ENCODE measurements around the gene NXPH1.

The NXPH1 gene

DNA sequence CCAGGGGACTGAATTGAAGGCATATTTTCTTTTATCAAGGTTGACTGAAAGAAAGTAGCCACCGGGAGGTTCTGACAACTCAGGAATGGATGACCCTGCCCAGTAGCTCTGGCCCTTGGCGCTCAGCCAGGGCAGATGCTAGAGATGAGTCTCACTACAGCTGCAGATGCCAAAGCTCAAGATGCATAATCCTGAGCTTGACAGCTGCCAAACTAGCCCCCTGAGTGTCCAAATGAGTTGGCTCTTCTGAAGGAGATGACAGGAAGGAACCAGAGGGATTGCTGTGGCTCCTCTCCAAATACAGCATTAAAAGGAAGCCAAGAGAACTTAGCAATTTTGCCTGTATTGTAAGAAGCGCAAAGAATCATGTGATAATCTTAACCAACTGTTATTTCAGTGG is 78.4 kb downstream of the NXPH1 start:
- no peak for DNase-seq

DNA sequence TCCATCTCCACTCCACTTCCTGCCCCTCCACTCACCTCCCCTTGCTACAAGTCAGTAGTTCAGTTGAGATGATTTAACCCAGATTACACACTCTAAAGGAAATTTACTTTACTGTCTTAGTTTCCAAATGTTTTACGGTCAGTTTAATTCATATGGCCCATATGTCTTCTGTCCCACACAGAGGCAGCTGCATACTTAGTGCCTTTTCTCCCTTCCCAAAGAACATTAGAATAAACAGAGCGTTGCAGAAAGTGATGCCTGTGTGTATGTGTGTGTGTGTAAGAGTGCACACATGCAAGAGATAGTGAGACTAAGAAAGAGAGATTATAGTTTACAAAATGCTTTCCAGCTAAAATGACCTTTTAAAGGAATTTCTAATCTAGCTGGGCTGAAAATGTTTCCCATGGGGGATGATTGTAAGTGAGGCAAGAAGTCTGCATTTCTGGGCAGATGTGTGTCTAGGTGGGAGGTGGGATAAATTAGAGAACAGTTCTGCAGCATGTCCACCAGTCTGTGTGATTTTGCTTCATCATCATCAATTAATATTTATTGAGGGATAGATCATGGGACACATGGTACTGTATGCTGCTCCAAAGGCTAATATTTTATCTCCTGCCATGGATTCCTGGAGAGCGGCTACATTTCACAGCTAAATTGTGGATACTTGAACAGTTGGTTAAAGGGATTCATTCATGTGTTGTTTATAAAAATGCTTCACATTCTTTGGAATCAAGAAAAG is 81.5 kb downstream of the NXPH1 start:
- no peak for DNase-seq

DNA sequence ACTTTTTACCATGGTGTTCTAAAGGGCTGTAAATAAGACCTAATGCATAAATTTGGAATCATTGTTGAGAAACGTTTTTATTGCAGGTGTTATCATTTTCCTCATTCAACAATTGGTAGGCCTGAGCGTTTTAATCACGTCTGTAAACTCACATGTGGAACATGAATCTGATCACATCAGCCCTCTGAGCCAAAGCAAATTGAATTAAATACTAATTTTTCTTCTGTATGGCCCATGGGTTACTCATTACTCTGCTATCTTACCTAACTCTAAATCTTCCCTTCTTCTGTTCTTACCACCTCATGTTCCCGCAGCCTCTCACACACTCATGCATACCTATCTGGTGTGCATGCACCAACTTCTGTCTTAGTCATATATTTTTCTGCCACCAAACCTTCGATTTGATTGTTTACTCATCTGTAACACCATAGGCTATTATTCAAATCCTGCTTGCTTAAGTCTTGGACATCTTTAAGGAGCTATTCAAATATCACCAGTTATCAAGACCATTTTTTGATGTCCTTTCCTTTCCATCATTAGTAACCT is 82.3 kb downstream of the NXPH1 start:
- DNase-seq: no peak

DNA sequence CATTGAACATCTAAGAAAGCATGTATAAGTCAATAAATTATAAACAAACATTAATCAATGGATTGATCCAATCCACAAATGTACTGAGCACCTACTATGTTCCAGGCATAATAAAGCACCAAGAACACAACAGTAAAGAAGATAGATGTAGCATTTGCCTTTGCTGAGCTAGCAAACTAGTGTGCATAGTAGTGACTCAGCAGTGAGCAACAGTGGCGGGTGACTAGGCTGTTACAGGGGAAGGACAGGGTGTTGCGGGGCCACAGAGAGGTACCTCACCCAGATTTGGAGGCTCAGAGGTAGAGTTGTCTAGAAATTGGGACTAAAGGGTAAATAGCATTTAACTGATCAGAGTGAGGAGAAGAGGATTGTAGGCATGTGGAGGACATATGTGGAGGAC is 83.6 kb downstream of the NXPH1 start:
- DNase-seq: no peak

DNA sequence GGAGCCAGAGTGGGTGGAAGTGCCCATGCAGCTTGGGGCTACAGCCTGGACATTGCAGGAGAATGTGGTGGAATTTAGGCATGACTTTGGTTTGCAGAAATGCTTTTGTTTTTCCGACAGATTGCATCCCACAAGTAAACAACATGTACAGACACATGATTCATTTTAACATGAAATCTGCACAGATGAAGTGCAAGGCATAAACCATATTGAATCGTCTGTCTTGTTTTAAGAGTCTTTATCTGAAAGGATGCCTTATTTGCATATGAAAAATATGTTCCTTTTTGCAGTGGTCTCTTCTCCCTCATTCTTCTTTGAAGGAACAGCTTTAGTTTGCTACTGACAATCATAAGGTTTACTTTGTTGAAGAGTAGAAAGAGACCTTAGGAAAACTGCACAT is 94.9 kb downstream of the NXPH1 start:
- no peak for DNase-seq

DNA sequence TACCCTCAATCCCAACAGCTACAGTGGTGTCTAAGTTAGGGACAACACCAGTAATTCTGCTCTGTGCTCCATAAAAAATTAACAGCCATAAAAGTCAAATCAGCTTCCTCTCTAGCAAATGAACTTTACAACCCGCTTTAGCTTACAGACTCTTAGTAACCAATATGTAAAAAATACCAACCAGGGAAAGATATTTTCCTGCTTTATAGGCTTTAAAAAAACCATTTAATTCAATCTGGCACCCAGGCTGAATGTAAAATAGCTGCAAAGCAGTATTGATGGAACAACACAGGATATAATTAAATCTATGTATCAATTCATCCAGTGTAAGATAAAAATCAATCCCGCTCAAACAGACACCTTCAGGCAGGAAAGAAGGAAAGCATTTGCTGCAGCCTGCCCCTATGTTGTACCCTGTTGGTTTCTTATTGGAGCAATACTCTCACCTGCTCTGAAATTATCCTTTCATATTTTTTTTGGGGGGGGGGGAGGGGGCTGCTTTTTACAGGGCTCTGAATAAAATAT is 98.6 kb downstream of the NXPH1 start:
- no peak for DNase-seq

DNA sequence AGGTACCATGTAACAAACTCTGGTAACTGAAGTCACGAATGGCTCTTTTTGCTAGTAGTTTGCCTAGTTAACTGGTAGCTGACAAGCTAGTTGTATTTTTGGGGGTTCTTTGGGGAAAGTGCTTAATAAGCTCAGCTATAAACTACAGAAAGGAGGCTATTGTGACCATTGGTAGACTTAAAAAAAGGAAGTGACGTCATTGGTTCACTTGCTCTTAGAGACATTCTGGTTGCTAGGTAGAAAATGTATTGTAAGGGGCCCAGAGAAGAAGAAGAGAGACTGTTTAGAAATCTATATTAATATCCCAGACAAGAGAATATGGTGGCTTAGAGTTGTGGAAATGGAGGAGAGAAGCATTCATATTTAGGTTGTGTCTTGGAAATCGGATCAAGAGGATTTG is 103.0 kb downstream of the NXPH1 start:
- no peak for DNase-seq

DNA sequence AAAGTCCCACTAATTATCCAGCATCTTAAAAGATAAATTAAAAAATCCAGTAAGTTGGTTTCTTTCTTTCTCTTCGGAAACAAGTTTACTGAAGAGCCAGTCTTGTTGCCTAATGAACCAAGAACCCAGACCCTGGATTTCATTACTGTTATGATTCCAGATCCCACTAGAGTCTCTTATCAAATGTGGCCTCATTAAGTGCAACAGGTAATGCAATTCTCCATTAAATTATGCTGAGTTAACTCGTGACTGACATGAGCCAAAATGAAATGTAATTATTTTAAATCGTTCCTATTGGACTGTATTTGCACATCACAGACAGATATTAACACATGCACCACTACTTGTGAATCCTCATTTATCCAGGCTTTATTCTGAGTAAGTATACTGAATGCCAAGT is 115.6 kb downstream of the NXPH1 start:
- DNase-seq: no peak

DNA sequence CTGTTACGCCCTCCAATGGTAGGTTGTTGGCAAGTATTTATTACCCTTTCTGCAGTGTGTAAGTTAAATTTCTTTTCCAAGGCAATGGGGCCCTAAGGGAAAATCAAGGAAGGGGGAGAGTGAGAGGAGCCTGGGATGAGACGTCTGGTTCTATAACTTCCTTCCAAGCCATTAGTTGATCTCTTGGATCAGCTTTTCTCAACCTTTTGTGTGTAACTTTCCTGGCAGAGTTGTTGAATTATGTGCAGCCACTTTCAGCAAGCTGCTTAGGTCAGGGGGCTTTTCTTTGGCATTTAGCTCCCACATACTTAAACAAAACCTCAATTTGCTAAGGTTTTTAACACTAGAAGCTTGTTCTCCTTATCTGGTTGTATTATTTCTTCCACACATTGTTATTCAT is 127.1 kb downstream of the NXPH1 start:
- no peak for DNase-seq

DNA sequence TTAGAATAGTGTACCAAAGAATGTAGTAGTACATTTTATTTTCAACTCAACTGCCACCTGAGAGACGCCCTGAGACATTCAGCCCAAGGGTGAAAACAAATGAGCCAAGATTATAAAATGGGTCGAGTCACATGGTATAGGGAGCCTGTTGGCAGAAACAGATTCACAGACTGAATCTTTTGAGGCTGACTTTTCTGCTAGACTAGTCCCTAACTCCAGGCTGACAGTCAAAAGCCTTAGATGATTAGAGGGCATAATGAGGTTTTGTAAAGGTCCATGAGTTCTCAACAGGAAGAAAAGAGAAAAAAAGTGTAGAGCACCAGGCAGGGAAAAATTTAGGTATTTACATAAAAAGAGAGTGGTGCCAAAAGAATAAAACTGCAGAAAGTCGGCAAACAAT is 128.0 kb downstream of the NXPH1 start:
- DNase-seq: no peak

DNA sequence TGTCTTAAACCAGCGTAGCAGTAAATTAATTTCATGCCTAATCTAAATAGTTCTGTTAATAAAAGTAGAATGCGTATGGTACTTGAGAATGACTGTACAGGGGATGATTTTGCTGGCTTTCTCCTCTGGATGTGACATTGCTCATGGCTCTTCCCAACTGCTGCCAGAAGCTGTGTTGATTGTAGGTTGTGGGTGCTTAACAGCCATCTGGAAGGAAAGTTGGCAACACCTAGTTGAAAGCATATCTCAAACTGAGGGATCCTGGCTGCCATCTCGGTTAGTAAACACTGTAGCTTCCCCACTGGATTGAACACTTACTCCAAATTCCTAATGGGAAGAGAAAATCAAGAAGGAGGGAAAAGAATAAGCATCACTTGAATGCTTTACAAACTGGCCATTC is 130.9 kb downstream of the NXPH1 start:
- DNase-seq: no peak

DNA sequence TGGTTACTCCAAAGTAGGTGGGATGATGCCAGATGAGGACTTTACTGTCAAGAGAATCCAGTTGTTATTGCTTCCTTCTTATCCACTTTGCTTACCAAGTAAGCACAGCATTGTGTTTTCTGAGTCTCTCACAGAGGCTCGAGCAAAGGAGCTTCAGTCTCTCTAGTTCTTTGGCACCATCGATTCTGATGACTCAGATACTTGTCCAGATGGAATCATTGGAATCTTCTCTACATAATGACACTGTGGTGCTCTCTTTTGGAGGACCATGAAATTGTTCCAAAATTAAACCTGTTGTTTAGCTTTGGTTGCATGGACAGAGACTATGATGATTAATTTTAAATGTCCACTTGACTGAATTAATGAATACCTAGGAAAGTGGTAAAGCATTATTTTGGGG is 132.6 kb downstream of the NXPH1 start:
- no peak for DNase-seq

DNA sequence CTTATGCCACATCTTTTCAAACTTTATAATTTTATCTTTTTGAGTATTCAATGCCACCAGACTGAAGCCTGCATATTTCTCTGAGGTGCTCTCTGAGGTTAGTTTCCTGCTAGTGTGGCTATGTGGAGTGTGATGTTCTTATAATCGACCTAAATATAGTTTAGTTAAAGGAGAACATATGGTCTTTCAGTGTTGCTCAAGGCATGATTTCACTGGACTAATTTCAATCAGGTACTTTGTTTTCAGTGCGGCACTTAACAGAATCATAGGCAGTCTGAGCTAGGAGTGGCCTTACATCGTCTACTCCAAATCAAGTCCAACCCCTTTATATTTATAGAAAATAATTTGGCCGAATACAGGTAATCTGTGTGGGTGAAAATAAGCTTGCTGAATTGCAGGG is 134.2 kb downstream of the NXPH1 start:
- no peak for DNase-seq

DNA sequence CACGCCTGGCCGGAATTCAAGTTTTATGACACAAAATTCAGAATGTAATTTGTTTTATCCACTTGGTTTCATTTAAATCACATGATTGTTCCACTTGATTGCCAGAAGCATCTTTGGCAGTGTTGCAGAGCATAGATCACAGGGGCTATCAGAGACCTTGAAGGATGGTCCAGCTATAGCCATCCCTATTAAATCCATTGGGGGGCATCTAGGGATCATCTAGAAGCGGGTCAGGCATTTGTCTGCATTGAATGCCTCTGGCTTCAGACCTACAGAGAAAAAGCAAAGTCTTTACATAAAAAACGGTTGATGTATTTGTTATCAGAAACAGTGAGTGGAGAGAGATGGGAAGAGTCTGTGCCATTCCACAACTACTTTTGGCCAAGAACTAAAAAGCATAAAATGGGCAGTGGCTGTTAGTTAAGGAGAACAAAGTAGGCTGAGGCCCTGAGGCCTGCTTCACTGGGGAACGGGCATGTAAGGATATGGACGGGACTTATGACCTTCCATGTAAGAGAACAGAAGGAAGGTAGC is 146.3 kb downstream of the NXPH1 start:
- no peak for DNase-seq

DNA sequence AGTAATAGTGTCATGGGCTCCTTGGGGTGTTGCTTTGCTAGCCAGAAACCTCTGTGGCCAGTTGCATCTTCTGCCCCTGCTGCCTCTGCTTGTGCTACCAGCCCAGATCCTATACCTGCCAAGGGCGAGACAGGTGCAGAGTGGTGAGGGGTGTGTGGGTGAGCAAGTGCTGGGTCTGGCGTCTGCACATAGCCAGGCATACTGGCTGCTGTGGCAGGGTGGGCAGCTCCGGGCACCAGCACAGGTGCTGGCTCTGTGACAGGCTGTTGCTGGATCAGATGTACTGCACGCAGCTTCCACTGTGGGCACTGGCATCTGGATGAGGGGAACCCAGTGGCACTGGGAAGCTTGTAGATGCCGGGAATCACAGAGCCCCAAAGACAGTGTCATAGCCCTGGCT is 148.4 kb downstream of the NXPH1 start:
- no peak for DNase-seq

DNA sequence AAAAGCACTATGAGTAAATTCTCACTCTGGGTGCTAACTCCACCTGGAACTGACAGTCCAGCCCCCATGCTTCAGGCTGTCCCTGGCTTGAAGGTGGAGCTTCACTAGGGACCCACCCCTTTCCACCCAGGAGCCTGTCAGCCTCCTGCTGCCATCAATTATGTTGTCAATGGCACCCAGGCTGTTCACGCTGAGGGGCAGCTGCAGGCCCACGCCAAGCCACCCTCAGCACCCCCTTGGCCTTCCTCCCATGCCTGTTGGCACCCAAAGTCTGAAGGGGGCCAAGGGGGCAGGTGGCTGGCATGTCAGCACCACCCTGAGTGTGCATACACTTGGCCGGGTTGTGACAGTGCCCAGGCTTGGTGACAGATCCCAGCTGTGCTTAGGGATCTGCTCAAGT is 149.3 kb downstream of the NXPH1 start:
- DNase-seq: no peak

DNA sequence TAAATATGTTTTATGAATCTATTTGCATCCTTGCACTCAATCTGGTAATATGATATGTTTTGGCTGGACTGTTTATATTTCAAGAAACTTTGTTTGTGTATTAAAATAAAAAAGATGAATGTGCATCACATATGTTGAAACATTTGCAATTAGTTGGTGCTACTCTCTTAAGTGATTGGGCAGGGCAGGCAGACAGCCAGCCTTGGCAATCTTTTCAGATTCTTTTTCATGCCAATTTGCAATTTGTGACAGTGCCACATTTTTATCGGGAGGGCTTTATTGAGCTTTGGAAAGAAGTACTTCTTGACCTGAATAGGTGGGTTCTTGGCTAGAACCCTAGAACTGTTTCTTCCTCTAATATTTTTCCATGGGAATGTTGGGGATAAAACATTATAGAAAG is 152.2 kb downstream of the NXPH1 start:
- DNase-seq: no peak

DNA sequence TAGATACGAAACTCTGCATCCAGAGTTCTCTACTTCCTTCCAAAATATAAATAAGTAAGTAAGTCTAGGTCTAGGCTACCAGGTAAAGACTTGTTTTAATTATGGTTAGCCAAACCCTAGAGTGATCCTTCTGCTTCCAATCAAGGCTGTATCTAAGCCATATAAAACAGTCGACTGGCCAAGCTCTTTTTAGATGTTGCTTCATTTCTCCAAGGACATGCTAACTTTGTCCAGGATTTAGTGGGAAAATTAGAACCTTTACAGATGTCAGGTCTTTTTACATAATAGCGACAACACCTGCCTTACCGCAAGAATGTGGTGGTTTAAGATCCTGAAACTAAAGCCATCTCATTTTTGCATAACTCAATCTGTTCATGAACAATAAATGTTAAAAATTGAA is 156.8 kb downstream of the NXPH1 start:
- DNase-seq: no peak

DNA sequence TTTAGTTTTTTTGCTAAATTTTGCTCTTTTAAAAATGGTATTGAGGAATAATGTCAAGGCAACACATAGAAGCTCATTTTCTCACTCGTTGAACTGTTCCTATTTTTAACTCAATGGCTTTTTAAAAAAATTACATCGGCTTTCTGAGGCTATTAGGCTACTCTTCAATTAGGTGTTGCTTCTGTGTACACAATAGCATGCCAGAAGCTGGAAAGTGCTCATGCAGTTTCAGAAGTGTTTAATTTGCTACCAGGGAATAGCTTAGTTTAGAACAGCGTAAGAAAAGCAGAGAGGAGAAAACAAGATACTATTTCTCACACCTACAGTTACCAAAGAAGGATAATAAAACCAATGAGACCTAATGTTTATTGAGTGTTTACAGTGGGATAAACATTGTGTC is 157.4 kb downstream of the NXPH1 start:
- no peak for DNase-seq

DNA sequence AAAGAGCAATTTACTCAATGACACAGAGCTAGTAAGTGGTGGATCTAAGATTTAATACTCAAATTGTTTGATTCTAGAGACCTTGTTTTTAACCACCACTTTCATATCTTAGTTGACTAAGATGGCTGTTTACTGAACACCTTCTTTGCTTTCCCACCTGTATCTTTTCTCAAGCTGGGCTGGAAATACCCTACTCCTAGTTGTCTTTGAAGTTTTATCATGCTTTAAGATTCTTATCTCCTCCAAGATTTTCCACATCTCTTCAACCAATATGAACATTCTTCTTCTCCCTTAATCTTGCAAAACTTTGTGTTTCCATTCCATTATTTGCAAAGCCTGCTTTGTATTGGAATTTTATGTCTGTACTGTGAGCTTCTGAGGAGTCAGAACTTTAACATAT is 157.9 kb downstream of the NXPH1 start:
- no peak for DNase-seq

DNA sequence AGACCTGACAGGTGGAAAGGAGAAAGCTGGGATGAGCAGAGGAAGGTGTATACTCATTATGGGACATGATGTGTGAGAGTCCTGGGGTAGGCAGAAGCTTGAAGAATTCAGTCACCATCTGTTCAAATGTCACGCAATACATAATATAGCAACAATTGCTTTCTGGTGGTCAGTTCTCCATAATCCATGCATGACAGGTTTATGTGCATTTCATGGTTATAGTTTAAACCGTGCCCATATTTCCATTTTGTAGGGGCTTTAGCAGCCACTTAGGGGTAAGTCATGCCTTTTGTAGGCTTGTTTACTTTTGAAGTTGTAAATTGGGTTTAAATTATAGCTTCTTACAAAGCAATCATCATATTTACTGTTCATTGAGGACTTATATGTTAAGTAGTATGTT is 158.8 kb downstream of the NXPH1 start:
- no peak for DNase-seq

DNA sequence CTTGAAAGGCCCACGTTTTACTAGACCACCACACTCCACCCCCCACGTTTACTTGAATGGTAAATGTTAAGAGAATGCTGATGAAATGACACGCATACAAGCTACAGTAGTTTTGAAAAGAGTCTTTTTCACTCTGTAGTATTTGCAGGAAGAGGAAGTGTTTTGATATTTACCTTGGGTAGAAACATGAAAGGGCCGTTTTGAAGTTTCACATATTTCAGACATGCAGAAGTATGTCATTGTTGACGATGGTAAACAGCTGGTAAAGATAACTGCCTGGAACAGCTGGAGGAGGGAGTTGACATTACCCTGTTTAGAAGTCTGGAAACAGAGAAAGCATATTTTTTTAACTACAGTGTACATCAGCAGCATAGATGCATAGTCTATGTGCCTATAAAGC is 160.7 kb downstream of the NXPH1 start:
- no peak for DNase-seq

DNA sequence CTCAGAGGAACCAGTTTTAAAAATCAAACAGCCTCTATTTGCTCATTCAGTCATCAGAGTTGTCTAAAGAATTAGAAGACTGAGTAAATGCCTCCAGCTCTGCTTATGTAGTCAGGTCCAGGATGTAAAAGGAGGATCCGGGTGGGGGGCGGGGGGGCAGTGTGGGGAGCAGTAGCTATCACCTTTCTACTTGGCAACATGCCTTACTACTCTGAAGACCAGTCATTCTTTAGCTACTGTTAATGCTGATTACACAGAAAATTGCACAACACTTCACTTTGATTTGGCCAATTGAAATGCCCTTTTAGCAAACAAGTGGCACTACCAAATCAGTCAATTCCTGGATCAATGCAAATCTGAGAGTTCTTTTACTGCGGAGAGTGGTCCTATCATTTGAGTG is 164.2 kb downstream of the NXPH1 start:
- no peak for DNase-seq

DNA sequence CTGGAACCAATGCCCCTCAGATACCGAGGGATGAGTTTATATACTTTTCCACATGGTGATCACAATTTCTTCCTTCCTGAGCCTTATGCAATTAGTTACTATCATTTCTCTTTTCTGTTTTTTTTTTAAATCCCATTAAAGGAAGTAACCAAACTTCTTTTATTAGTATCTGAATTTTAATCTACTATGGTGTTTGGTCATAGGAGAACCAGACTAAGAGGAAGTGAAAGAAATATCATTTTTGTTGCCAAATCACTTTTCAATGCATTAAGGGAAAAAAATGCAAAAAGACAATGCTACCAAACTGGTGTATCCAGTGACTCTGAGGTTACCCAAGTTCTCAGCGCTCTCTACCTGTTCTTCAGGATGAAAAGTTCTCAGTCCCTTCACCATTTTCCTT is 167.7 kb downstream of the NXPH1 start:
- DNase-seq: no peak

DNA sequence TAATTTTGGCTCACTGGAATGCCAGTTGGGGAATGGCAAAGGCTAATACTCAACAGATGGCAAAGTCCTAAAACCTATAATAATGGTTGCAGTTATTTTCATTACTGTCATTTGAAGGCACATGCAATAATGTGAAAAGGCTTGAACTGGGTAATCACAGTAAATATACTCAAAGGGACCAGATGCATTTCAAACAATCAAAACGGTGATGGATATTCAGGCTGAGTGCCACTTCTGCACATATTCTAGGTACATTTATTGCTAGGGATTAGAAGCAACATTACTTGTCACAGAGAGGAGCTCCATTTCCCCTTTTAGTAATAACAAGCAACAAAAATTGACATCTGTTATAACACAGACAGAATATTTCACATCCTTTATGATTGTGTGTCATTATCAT is 171.8 kb downstream of the NXPH1 start:
- no peak for DNase-seq
